HepG2 (cell line): ENCODE data around the gene VPS37D. TPM values are rescaled to one million over a fixed set of nuclear protein-coding genes. Genes with fewer than 3 reads are reported as not detected.

Source experiments
- AGO1 ChIP-seq: fragments of 200-400 bp; formaldehyde crosslinking; IDR thresholded peaks from 2 replicates; pipeline ENCODE4 v1.6.1; 2017; ENCODE audit warnings: mild to moderate bottlenecking, low read depth, low read length, moderate library complexity; ENCODE audit not compliant: poor library complexity, severe bottlenecking
- BRF2 ChIP-seq: sonication (generic); formaldehyde crosslinking; IDR thresholded peaks from 2 replicates; pipeline ENCODE4 v1.8.1; 2022; ENCODE audit warnings: mild to moderate bottlenecking, missing genetic modification reagents
- HNF1A ChIP-seq, 2 experiments: sonication (generic) in 1 of 2; formaldehyde crosslinking in 1 of 2; IDR thresholded peaks; 2 replicates each; pipeline versions ENCODE4 v1.4.0 to v1.6.1; 2016 to 2020; ENCODE audit warnings: borderline replicate concordance in 1 of 2, low read depth in 1 of 2, mild to moderate bottlenecking in 1 of 2, missing genetic modification reagents in 1 of 2
- HNF4G ChIP-seq, 2 experiments: sonication (generic) in 1 of 2; formaldehyde crosslinking in 1 of 2; IDR thresholded peaks; 2 replicates each; pipeline versions ENCODE4 v1.4.0 to v1.6.1; 2011 to 2020; ENCODE audit warnings: borderline replicate concordance in 2 of 2, low read depth in 2 of 2, mild to moderate bottlenecking in 2 of 2, low read length in 1 of 2, missing genetic modification reagents in 1 of 2, moderate library complexity in 1 of 2
- KDM4B ChIP-seq: sonication (generic); formaldehyde crosslinking; IDR thresholded peaks from 2 replicates; pipeline ENCODE4 v1.4.0; 2020; ENCODE audit warnings: missing genetic modification reagents
- NFAT5 ChIP-seq: sonication (generic); formaldehyde crosslinking; IDR thresholded peaks from 2 replicates; pipeline ENCODE4 v1.4.0; 2020; ENCODE audit warnings: missing genetic modification reagents
- NFIC ChIP-seq: IDR thresholded peaks from 2 replicates; pipeline ENCODE4 v1.6.1; 2012; ENCODE audit warnings: mild to moderate bottlenecking, low read length, inconsistent platforms
- SAP130 ChIP-seq: IDR thresholded peaks from 2 replicates; pipeline ENCODE4 v1.6.1; 2016; ENCODE audit warnings: low read depth
- SOX13 ChIP-seq, 3 experiments: fragments of 450-650 bp in 1 of 3; sonication (generic) in 1 of 3; formaldehyde crosslinking in 1 of 3; IDR thresholded peaks in 2 of 3; conservative IDR thresholded peaks in 1 of 3; 2 replicates each; pipeline versions ENCODE4 v1.5.0 to v1.6.1; 2016 to 2020; ENCODE audit warnings: antibody characterized with exemption in 1 of 3, mild to moderate bottlenecking in 1 of 3, missing compliant biosample characterization in 1 of 3, missing genetic modification reagents in 1 of 3, moderate library complexity in 1 of 3
- TEAD3 ChIP-seq: optimal IDR thresholded peaks from 2 replicates; pipeline ENCODE3; 2016; ENCODE audit warnings: borderline replicate concordance
- ZNF513 ChIP-seq: sonication (generic); formaldehyde crosslinking; conservative IDR thresholded peaks from 2 replicates; pipeline ENCODE4 v1.5.0; 2020; ENCODE audit warnings: missing genetic modification reagents
- ZNF629 ChIP-seq: sonication (generic); formaldehyde crosslinking; conservative IDR thresholded peaks from 2 replicates; pipeline ENCODE4 v1.5.0; 2020; ENCODE audit warnings: missing genetic modification reagents
- ZNF839 ChIP-seq: sonication (generic); formaldehyde crosslinking; IDR thresholded peaks from 2 replicates; pipeline ENCODE4 v1.4.0; 2020; ENCODE audit warnings: missing genetic modification reagents, mild to moderate bottlenecking, borderline replicate concordance
- polyA plus RNA-seq, 8 experiments: library from polyadenylated mRNA; depleted of rRNA in 3 of 8; stranded (reverse) in 7 of 8; unstranded in 1 of 8; fragments of >200 nt; fragmentation: Illumina TruSeq in 4 of 8; extraction: Trizol in 4 of 8; gene quantifications; 2 replicates each; pipeline versions ENCODE4 v1.2.1 to v1.2.3, GENCODE V29; 2011 to 2016; ENCODE audit warnings: low read depth in 4 of 8, missing spikeins in 1 of 8, mixed read lengths in 1 of 8; ENCODE audit not compliant: insufficient read depth in 1 of 8
- total RNA-seq, 5 experiments: library from RNA; depleted of rRNA; stranded (reverse); fragments of >200 nt; fragmentation: Illumina TruSeq; extraction: Trizol; gene quantifications; 2 replicates each; pipeline ENCODE4 v1.2.3, GENCODE V29; 2016; ENCODE audit warnings: low read depth in 1 of 5

The VPS37D gene
- total and polyA plus RNA-seq, 2 of the 13 experiments (the other 11 are each of a cell fraction or from before 2014, with no cell fraction given) = 3.8 to 6.3 TPM

GRCh38 chr7:73652541-73652949 is 15.1 kb upstream of the VPS37D start (continued):
- TF ChIP-seq ZNF513 (CRISPR knock-in tag) = no peak
- no peak for TF ChIP-seq BRF2 (CRISPR knock-in tag)
- TF ChIP-seq NFIC = no peak
- TF ChIP-seq KDM4B = no peak
- 0 out of 2 replicates have a peak, but pooled peaks have one; percentile 6 for TF ChIP-seq HNF4G (IDR thresholded peaks at IDR 0.05; ENCODE audit: borderline replicate concordance, low read depth, low read length)
- TF ChIP-seq HNF4G (CRISPR knock-in tag; IDR thresholded peaks at IDR 0.05; ENCODE audit: borderline replicate concordance, low read depth) = no peak
- TF ChIP-seq ZNF839 (CRISPR knock-in tag) = no peak
- TF ChIP-seq HNF1A (IDR thresholded peaks at IDR 0.05; ENCODE audit: low read depth) = no peak
- TF ChIP-seq HNF1A (CRISPR knock-in tag; IDR thresholded peaks at IDR 0.05; ENCODE audit: borderline replicate concordance) = no peak
- TF ChIP-seq AGO1 = no peak
- peak; percentile 72 for TF ChIP-seq TEAD3 (CRISPR knock-in tag)
- TF ChIP-seq NFAT5 = no peak
- TF ChIP-seq SOX13 (IDR thresholded peaks at IDR 0.05) = no peak
- no peak for TF ChIP-seq SOX13 (CRISPR knock-in tag; conservative IDR thresholded peaks at IDR 0.05 in 1 of 2, IDR thresholded peaks at IDR 0.05 in 1 of 2)
- no peak for TF ChIP-seq SAP130 (CRISPR knock-in tag)
- TF ChIP-seq ZNF629 = peak; percentile 88
